HCT116 (cell line): Measurements from ENCODE around the gene DAGLB. TPM values are rescaled to one million over a fixed set of nuclear protein-coding genes. Genes with fewer than 3 reads are reported as not detected.
"Not testable (repeated sequence)": the region's sequence is repeated elsewhere in the genome, so short reads cannot be mapped to it uniquely, and the experiment has no call there.

Experiments used
- ATAC-seq: fragments of 200-7000 bp; cut with Tn5 transposase; 2 replicates; pipeline ENCODE4 v1.9.1; 2020; ENCODE audit warnings: mild to moderate bottlenecking, moderate library complexity
- BruUV-seq: library from RNA; stranded (reverse); fragments of 400-500 nt; replicated peaks from 2 replicates; lab custom pipeline; 2021; lab: Mats Ljungman, UMichigan
- CTCF ChIA-PET: fragments of 300-600 bp; sonication (Branson Sonifier 250); formaldehyde crosslinking; loops from one replicate; lab custom pipeline; 2021; ENCODE audit warnings: antibody characterized with exemption; lab: Charles Lee
- POLR2A ChIA-PET: fragments of 300-600, 350-600 bp; sonication (Branson Sonifier 250); formaldehyde crosslinking; loops from one replicate; lab custom pipeline; 2021; ENCODE audit warnings: antibody characterized with exemption; lab: Charles Lee
- RAD21 ChIA-PET, 2 experiments: fragments of 300-600 bp; sonication (Branson Sonifier 250); formaldehyde crosslinking; loops; one replicate each; lab custom pipeline; 2023; ENCODE audit warnings: low total read pairs in 2 of 2; ENCODE audit not compliant: uncharacterized antibody in 2 of 2, unreplicated experiment in 2 of 2, low non-redundant PET in 1 of 2; lab: Charles Lee
- DNase-seq: peaks from one replicate; pipeline ENCODE4 v3.0.0-alpha.2; 2010; ENCODE audit warnings: low read depth, low spot score
- H2AFZ ChIP-seq: fragments of 200-600 bp; shearing (Covaris generic), sonication (generic); 2 replicates; pipeline ENCODE4 v1.6.1; 2017; ENCODE audit warnings: low read depth, mixed run types, mixed read lengths, antibody characterized with exemption, low read length; ENCODE audit not compliant: poor library complexity, severe bottlenecking
- H3K27ac ChIP-seq: 2 replicates; pipeline ENCODE4 v1.5.1; 2012; ENCODE audit warnings: low read depth, low read length
- H3K27me3 ChIP-seq: fragments of 200-600 bp; sonication (generic); 2 replicates; pipeline ENCODE4 v1.6.1; 2016; ENCODE audit warnings: mixed run types, low read length, mixed read lengths; ENCODE audit not compliant: insufficient read depth
- H3K36me3 ChIP-seq, 2 experiments: fragments of 200-500 bp in 1 of 2; fragments of 200-600 bp in 1 of 2; sonication (Bioruptor generic) in 1 of 2; sonication (generic) in 1 of 2; 2 replicates each; pipeline versions ENCODE4 v1.5.1 to v1.6.1; 2014 to 2016; ENCODE audit warnings: low read length in 2 of 2, inconsistent platforms in 1 of 2, mixed read lengths in 1 of 2, mixed run types in 1 of 2; ENCODE audit not compliant: insufficient read depth in 2 of 2, control insufficient read depth in 1 of 2
- H3K4me1 ChIP-seq, 2 experiments: fragments of 200-600 bp in 1 of 2; sonication (generic) in 1 of 2; 2 replicates each; pipeline versions ENCODE4 v1.5.1 to v1.6.1; 2012 to 2017; ENCODE audit warnings: low read length in 2 of 2, inconsistent platforms in 1 of 2, mild to moderate bottlenecking in 1 of 2, mixed read lengths in 1 of 2, mixed run types in 1 of 2, moderate library complexity in 1 of 2; ENCODE audit not compliant: insufficient read depth in 2 of 2, control insufficient read depth in 1 of 2
- H3K4me2 ChIP-seq: fragments of 200-600 bp; sonication (generic); 2 replicates; pipeline ENCODE4 v1.6.1; 2017; ENCODE audit warnings: mixed run types, low read length, mixed read lengths
- H3K4me3 ChIP-seq, 2 experiments: fragments of 200-600 bp in 1 of 2; sonication (generic) in 1 of 2; replicated peaks in 1 of 2; 2 replicates each; pipeline ENCODE4 v1.5.1; 2011 to 2016; ENCODE audit warnings: low read length in 2 of 2, control low read depth in 1 of 2, low read depth in 1 of 2, mild to moderate bottlenecking in 1 of 2, mixed read lengths in 1 of 2, mixed run types in 1 of 2
- H3K79me2 ChIP-seq: fragments of 200-600 bp; sonication (generic); 2 replicates; pipeline ENCODE4 v1.6.1; 2017; ENCODE audit warnings: mild to moderate bottlenecking, mixed run types, low read length, moderate library complexity, mixed read lengths; ENCODE audit not compliant: insufficient read depth
- H3K9ac ChIP-seq: fragments of 200-600 bp; sonication (generic); 2 replicates; pipeline ENCODE4 v1.6.1; 2016; ENCODE audit warnings: low read length, mixed read lengths
- H3K9me2 ChIP-seq: fragments of 200-600 bp; sonication (generic), shearing (Covaris generic); 2 replicates; pipeline ENCODE4 v1.6.1; 2017; ENCODE audit warnings: mixed run types, mild to moderate bottlenecking, moderate library complexity; ENCODE audit not compliant: insufficient read depth
- H3K9me3 ChIP-seq, 2 experiments: fragments of 200-500 bp in 1 of 2; fragments of 200-600 bp in 1 of 2; sonication (Bioruptor generic) in 1 of 2; sonication (generic) in 1 of 2; 2 replicates each; pipeline ENCODE4 v1.6.1; 2014 to 2017; ENCODE audit warnings: low read length in 2 of 2, mixed read lengths in 2 of 2, inconsistent platforms in 1 of 2, low read depth in 1 of 2, mild to moderate bottlenecking in 1 of 2, mixed run types in 1 of 2, moderate library complexity in 1 of 2; ENCODE audit not compliant: control insufficient read depth in 1 of 2, insufficient read depth in 1 of 2
- H4K20me1 ChIP-seq: fragments of 200-600 bp; sonication (generic), shearing (Covaris generic); 2 replicates; pipeline ENCODE4 v1.6.1; 2017; ENCODE audit warnings: mixed run types, mild to moderate bottlenecking, moderate library complexity; ENCODE audit not compliant: insufficient read depth
- CBX3 ChIP-seq: IDR thresholded peaks from 2 replicates; pipeline ENCODE4 v1.6.1; 2012; ENCODE audit warnings: low read depth
- CEBPB ChIP-seq: IDR thresholded peaks from 2 replicates; pipeline ENCODE4 v1.6.1; 2012; ENCODE audit warnings: low read depth
- EZH2 ChIP-seq: fragments of 200-600 bp; sonication (generic); IDR thresholded peaks from 2 replicates; pipeline ENCODE4 v1.6.1; 2017; ENCODE audit warnings: antibody characterized with exemption, mixed run types
- FOSL1 ChIP-seq: IDR thresholded peaks from 2 replicates; pipeline ENCODE4 v1.6.1; 2012; ENCODE audit warnings: low read depth
- POLR2A ChIP-seq: IDR thresholded peaks from 2 replicates; pipeline ENCODE4 v1.7.0; 2011; ENCODE audit warnings: borderline replicate concordance; ENCODE audit not compliant: insufficient read depth, insufficient read length; ENCODE audit errors: extremely low read depth
- POLR2AphosphoS5 ChIP-seq: IDR thresholded peaks from 2 replicates; pipeline ENCODE4 v1.6.1; 2011; ENCODE audit warnings: mild to moderate bottlenecking, low read depth, low read length, moderate library complexity
- RAD21 ChIP-seq: IDR thresholded peaks from 2 replicates; pipeline ENCODE4 v1.6.1; 2012; ENCODE audit warnings: low read depth, mild to moderate bottlenecking
- SRF ChIP-seq: IDR thresholded peaks from 2 replicates; pipeline ENCODE4 v1.6.1; 2012; ENCODE audit warnings: low read depth
- TCF7L2 ChIP-seq: IDR thresholded peaks from 2 replicates; pipeline ENCODE4 v1.7.0; 2011; ENCODE audit warnings: borderline replicate concordance, inconsistent platforms; ENCODE audit not compliant: insufficient read depth, insufficient read length; ENCODE audit errors: extremely low read depth
- YY1 ChIP-seq: IDR thresholded peaks from 2 replicates; pipeline ENCODE4 v1.6.1; 2011; ENCODE audit warnings: low read length, low read depth, moderate library complexity, mild to moderate bottlenecking; ENCODE audit not compliant: insufficient replicate concordance; ENCODE audit errors: extremely low read depth
- ZNF274 ChIP-seq: fragments of 200-500 bp; sonication (Bioruptor generic); IDR thresholded peaks from 2 replicates; pipeline ENCODE4 v1.6.1; 2014; ENCODE audit warnings: mild to moderate bottlenecking, low read depth, low read length, inconsistent platforms
- intact Hi-C: fragments of 100-400 bp; cut with micrococcal nuclease; formaldehyde crosslinking; loops from 2 replicates; pipeline ENCODE4 v1.10.0; 2022
- total RNA-seq: library from RNA; stranded (reverse); gene quantifications from one replicate; pipeline ENCODE4 v1.2.1, GENCODE V29; 2021; ENCODE audit not compliant: unreplicated experiment
- TF ChIP-seq, protein P1 (sequence below), 3 experiments: fragments of 200-600 bp in 1 of 3; sonication (generic) in 1 of 3; IDR thresholded peaks in 2 of 3; conservative IDR thresholded peaks in 1 of 3; 2 replicates each; pipeline ENCODE4 v1.5.1; 2012 to 2017; ENCODE audit warnings: low read depth in 2 of 3, low read length in 2 of 3, antibody characterized with exemption in 1 of 3, borderline replicate concordance in 1 of 3, control low read depth in 1 of 3, mild to moderate bottlenecking in 1 of 3, mixed read lengths in 1 of 3, mixed run types in 1 of 3, moderate library complexity in 1 of 3; ENCODE audit not compliant: insufficient read depth in 1 of 3
- TF ChIP-seq, protein P2 (sequence below): IDR thresholded peaks from 2 replicates; pipeline ENCODE4 v1.6.1; 2011; ENCODE audit warnings: mild to moderate bottlenecking, low read length, moderate library complexity; ENCODE audit not compliant: insufficient replicate concordance; ENCODE audit errors: extremely low read depth
- TF ChIP-seq, protein P3 (sequence below): IDR thresholded peaks from 2 replicates; pipeline ENCODE4 v1.6.1; 2012

Gene DAGLB
- total RNA-seq, 1 experiment from 2014 or later, result 30.2 TPM

DNA sequence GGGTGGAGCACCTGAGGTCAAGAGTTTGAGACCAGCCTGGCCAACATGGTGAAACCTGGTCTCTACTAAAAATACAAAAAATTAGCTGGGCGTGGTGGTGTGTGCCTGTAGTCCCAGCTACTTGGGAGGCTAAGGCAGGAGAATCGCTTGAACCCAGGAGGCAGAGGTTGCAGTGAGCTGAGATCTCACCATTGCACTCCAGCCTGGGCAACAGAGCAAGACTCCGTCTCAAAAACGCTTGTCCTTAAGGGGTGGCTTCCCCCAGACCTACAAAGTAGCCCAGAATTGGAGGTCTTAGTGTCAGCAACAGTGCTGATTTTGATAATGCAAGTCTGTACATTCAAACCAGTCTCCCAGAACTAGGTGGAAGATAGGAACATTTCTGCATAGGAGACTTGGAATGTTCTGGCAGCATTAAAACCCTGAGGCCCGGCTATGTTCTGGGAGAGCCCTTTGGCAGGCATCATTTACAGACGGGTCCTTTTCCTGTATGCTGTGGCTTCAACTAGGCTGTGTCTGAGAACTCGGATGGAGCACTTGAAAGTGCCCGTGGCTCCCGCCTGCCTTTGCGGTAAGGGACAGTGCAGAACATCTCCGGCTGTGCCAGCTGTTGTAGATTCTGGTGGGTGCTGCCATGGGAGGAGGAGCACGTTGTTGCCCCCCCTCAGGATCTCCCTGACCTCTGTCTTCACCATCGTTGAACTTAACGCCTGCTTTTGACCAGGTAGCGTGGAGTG is 49.8 kb downstream of the DAGLB start:
- H3K9ac ChIP-seq, ATAC-seq, CTCF ChIA-PET, H3K9me3 ChIP-seq, RAD21 ChIA-PET, H3K9me2 ChIP-seq, H3K4me3 ChIP-seq, intact Hi-C loops, BruUV-seq, H3K27me3 ChIP-seq, DNase-seq, H3K27ac ChIP-seq, H2AFZ ChIP-seq, H3K4me2 ChIP-seq: not testable (repeated sequence)
- POLR2A ChIA-PET, result interaction anchor here (0.7 kb wide), 1 partner anchor 75 kb away, joined by 3 read pairs; no protein-coding TSS in a partner anchor
- Histone ChIP-seq H3K79me2 (peaks cover 93% of the 10 kb centered on the region), H3K36me3 (peaks cover 19 to 24% of the 10 kb centered on the region in 2 experiments; a peak in 3 of 4 replicates), H4K20me1 (peaks cover 16% of the 10 kb centered on the region; the same call in 1 of the 2 replicates), H3K4me1 (peaks cover 11 to 20% of the 10 kb centered on the region in 2 experiments)

DNA sequence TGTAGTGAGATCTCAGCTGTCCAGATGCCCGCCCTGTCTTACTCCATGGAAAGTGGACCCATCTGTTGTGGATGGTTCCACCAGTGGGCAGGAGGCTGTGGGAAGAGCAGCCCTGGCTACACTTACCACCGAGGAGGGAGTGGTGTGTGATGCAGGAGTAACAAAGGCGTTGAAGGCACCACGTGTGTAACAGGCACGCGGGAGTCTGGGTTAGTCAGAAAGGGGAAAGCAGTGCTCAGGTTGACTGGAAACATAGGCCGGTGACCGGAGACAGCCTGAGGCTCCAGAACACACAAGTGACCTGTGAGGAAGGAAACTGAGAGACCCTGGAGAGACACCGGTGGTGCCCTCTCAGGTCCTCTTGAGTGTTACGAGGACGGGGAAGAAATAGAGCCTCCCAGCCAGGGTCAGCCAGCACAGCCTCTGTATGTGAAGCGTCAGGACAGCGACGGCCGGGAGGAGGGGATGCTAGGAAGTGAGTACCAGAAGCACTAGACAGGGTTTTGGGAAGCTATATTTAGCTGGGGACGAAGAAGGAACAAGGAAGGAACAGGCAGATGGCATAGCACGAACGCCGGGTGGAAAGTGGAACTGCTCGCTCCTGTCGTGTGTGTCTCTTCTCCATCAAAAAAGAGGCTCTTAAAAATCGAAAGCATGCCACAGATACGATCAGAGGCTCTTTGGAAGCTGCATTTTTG is 51.7 kb downstream of the DAGLB start:
- Histone ChIP-seq H3K4me2 (no peak overlapping the region), H3K27ac (no peak overlapping the region)

More for the DNA sequence above, 51.7 kb downstream of the DAGLB start:
- RAD21 ChIA-PET, result no interaction called here
- no peaks in the 10 kb centered on the region for H3K9me2 ChIP-seq
- DNase-seq (no peak), ATAC-seq (no peak)
- CTCF ChIA-PET, result no interaction called here
- no TSS peak for BruUV-seq
- peaks cover 97% of the 10 kb centered on the region for H3K79me2 ChIP-seq
- TF ChIP-seq CBX3 (no peak), YY1 (no peak), EZH2 (no peak), POLR2AphosphoS5 (no peak), TCF7L2 (no peak), RAD21 (no peak), POLR2A (no peak), SRF (no peak), FOSL1 (no peak), ZNF274 (no peak), CEBPB (no peak)
- TF ChIP-seq, protein P1, sequence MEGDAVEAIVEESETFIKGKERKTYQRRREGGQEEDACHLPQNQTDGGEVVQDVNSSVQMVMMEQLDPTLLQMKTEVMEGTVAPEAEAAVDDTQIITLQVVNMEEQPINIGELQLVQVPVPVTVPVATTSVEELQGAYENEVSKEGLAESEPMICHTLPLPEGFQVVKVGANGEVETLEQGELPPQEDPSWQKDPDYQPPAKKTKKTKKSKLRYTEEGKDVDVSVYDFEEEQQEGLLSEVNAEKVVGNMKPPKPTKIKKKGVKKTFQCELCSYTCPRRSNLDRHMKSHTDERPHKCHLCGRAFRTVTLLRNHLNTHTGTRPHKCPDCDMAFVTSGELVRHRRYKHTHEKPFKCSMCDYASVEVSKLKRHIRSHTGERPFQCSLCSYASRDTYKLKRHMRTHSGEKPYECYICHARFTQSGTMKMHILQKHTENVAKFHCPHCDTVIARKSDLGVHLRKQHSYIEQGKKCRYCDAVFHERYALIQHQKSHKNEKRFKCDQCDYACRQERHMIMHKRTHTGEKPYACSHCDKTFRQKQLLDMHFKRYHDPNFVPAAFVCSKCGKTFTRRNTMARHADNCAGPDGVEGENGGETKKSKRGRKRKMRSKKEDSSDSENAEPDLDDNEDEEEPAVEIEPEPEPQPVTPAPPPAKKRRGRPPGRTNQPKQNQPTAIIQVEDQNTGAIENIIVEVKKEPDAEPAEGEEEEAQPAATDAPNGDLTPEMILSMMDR (IDR thresholded peaks at IDR 0.05 in 2 of 3, conservative IDR thresholded peaks at IDR 0.05 in 1 of 3; ENCODE audit: borderline replicate concordance in 1 of 3, insufficient read depth in 1 of 3, low read depth in 2 of 3, low read length in 2 of 3), result no peak
- TF ChIP-seq, protein P2, sequence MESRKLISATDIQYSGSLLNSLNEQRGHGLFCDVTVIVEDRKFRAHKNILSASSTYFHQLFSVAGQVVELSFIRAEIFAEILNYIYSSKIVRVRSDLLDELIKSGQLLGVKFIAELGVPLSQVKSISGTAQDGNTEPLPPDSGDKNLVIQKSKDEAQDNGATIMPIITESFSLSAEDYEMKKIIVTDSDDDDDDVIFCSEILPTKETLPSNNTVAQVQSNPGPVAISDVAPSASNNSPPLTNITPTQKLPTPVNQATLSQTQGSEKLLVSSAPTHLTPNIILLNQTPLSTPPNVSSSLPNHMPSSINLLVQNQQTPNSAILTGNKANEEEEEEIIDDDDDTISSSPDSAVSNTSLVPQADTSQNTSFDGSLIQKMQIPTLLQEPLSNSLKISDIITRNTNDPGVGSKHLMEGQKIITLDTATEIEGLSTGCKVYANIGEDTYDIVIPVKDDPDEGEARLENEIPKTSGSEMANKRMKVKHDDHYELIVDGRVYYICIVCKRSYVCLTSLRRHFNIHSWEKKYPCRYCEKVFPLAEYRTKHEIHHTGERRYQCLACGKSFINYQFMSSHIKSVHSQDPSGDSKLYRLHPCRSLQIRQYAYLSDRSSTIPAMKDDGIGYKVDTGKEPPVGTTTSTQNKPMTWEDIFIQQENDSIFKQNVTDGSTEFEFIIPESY, result no peak
- TF ChIP-seq, protein P3, sequence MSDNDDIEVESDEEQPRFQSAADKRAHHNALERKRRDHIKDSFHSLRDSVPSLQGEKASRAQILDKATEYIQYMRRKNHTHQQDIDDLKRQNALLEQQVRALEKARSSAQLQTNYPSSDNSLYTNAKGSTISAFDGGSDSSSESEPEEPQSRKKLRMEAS, result no peak
- POLR2A ChIA-PET, result no interaction called here
- peaks cover 24 to 26% of the 10 kb centered on the region in 2 experiments; a peak in 3 of 4 replicates for H3K36me3 ChIP-seq
- peaks cover 22 to 39% of the 10 kb centered on the region in 2 experiments for H3K4me1 ChIP-seq
- no peak overlapping the region for H3K4me3 ChIP-seq
- peaks cover 16% of the 10 kb centered on the region; the same call in 1 of the 2 replicates for H4K20me1 ChIP-seq
- H3K9me3 ChIP-seq, result no peaks in the 10 kb centered on the region
- H3K27me3 ChIP-seq, result no peaks in the 10 kb centered on the region
- H3K9ac ChIP-seq, result no peak overlapping the region
- intact Hi-C loops, result no loop called here
- H2AFZ ChIP-seq, result no peak overlapping the region
